Stimulated activated CD4-positive, alpha-beta T cell treated with anti-CD3 and anti-CD28 coated beads, Interleukin-12 subunit alpha, Interleukin-12 subunit beta, amount 100 ng/mL, for 48 hours (primary cell): ENCODE data around the gene SEZ6.

Source experiments
- DNase-seq, 3 donors: peaks; one replicate each; pipeline ENCODE4 v3.0.0-alpha.2; 2020; ENCODE audit warnings: low read depth in 2 of 3, low spot score in 1 of 3

SEZ6 gene

GRCh38 chr17:29003289-29003688, 2.5 kb downstream of the SEZ6 start:
- no peak for DNase-seq

GRCh38 chr17:29002811-29003210, 3.0 kb downstream of the SEZ6 start:
- DNase-seq = no peak

GRCh38 chr17:29000973-29001372, 4.9 kb downstream of the SEZ6 start:
- DNase-seq = no peak

GRCh38 chr17:28999206-28999605, 6.6 kb downstream of the SEZ6 start:
- no peak for DNase-seq

GRCh38 chr17:28997806-28998205, 8.0 kb downstream of the SEZ6 start:
- no peak for DNase-seq

GRCh38 chr17:28996554-28997096, 9.2 kb downstream of the SEZ6 start:
- DNase-seq = no peak

- DNase-seq = no peak
These were observed 12.0 kb downstream of the SEZ6 start for GRCh38 chr17:28993645-28994426.

GRCh38 chr17:28992625-28993600, 12.9 kb downstream of the SEZ6 start:
- no peak for DNase-seq

- no peak for DNase-seq
These were observed 13.6 kb downstream of the SEZ6 start for GRCh38 chr17:28992185-28992584.

GRCh38 chr17:28991779-28992178, 14.1 kb downstream of the SEZ6 start:
- no peak for DNase-seq

- DNase-seq = no peak
These were observed 16.8 kb downstream of the SEZ6 start for GRCh38 chr17:28989028-28989427.

- DNase-seq = no peak
These were observed 17.4 kb downstream of the SEZ6 start for GRCh38 chr17:28988475-28988874.

GRCh38 chr17:28986714-28987655, 18.8 kb downstream of the SEZ6 start:
- no peak for DNase-seq

- no peak for DNase-seq
These were observed 19.7 kb downstream of the SEZ6 start for GRCh38 chr17:28985950-28986713.

GRCh38 chr17:28983286-28984230, 22.3 kb downstream of the SEZ6 start:
- DNase-seq = no peak

- peak; percentile 11 to 37 (median 23) for DNase-seq
These were observed 23.6 kb downstream of the SEZ6 start for GRCh38 chr17:28982131-28982793.

GRCh38 chr17:28978356-28978964, 27.4 kb downstream of the SEZ6 start:
- no peak for DNase-seq
